ENCODE measurements around the gene ATP6V1F. TPM values are rescaled to one million over a fixed set of nuclear protein-coding genes. Genes with fewer than 3 reads are reported as not detected.

The ATP6V1F gene
- total RNA-seq, 1 experiment from 2014 or later: 115 TPM

GRCh38 chr7:128881458-128882125 is 18.9 kb downstream of the ATP6V1F start:
- no peak overlapping the region for H2BK20ac ChIP-seq (ENCODE audit: low read depth, low read length, poor library complexity, severe bottlenecking)
- H3K4me1 ChIP-seq (ENCODE audit: insufficient read depth, low read length): no peaks in the 10 kb centered on the region
- H3K14ac ChIP-seq (ENCODE audit: insufficient read depth, low read length): no peak overlapping the region
- TF ChIP-seq CTCF (conservative IDR thresholded peaks at IDR 0.05): no peak
- H3K27me3 ChIP-seq (ENCODE audit: insufficient read depth, low read length): no peaks in the 10 kb centered on the region
- no peak overlapping the region for H4K91ac ChIP-seq (ENCODE audit: insufficient read length, low read depth, low read length)
- no peak overlapping the region for H2BK5ac ChIP-seq (ENCODE audit: insufficient read length, low read length)
- H2AK5ac ChIP-seq (ENCODE audit: insufficient read length, low read length): no peak overlapping the region
- H4K8ac ChIP-seq (replicated peaks; ENCODE audit: insufficient read length, low read depth, low read length): no peak overlapping the region
- Mint-ChIP-seq H3K9me3 (0 out of 5 replicates have a peak, but pooled peaks cover 0 to 4% of the 10 kb centered on the region in 2 experiments), H3K4me1 (peaks cover 4 to 5% of the 10 kb centered on the region in 2 experiments; a peak in 3 of 4 replicates), H3K4me3 (no peak overlapping the region), H3K27ac (no peak overlapping the region; a peak in 1 of 7 replicates), H3K27me3 (ENCODE audit: low read depth) (peaks cover 1% of the 10 kb centered on the region; the same call in 1 of the 2 replicates), H3K36me3 (ENCODE audit: insufficient read depth in 1 of 3, low read depth in 3 of 3) (peaks cover 0 to 2% (median 0%) of the 10 kb centered on the region in 3 experiments; a peak in 3 of 7 replicates)
- no peak overlapping the region for H3K27ac ChIP-seq (ENCODE audit: insufficient read length, low read depth, low read length)
- H3T11ph ChIP-seq (ENCODE audit: low read length): no peak overlapping the region
- no peaks in the 10 kb centered on the region for H4K20me1 ChIP-seq (ENCODE audit: control insufficient read depth, insufficient read depth, insufficient read length)
- no peaks in the 10 kb centered on the region for H3K79me2 ChIP-seq (ENCODE audit: insufficient read depth, low read length)
- H3K4me2 ChIP-seq (ENCODE audit: insufficient read depth, insufficient read length, low read length): no peak overlapping the region
- no peak overlapping the region for H3K4ac ChIP-seq (ENCODE audit: low read depth, low read length)
- no peak for DNase-seq
- H2BK120ac ChIP-seq (ENCODE audit: low read depth, low read length, poor library complexity, severe bottlenecking): no peak overlapping the region
- no CpG with 5 or more reads among the region's 10 CpGs for WGBS (ENCODE audit: extremely low coverage, insufficient read length, low lambda C conversion rate)
- H3K23me2 ChIP-seq (ENCODE audit: insufficient read length, low read depth, low read length, poor library complexity, severe bottlenecking): no peaks in the 10 kb centered on the region
- H3K23ac ChIP-seq (ENCODE audit: insufficient read length, low read depth, low read length): no peak overlapping the region
- H3K18ac ChIP-seq (ENCODE audit: insufficient read length, low read depth, low read length): no peak overlapping the region
- H3K9ac ChIP-seq (ENCODE audit: extremely low read depth, insufficient read length, low read length): no peak overlapping the region
- no peak overlapping the region for H2BK15ac ChIP-seq (ENCODE audit: low read depth, low read length)
- H3K9me3 ChIP-seq (ENCODE audit: control insufficient read depth, low read depth, low read length): no peaks in the 10 kb centered on the region
- H2AFZ ChIP-seq (ENCODE audit: low read length): no peak overlapping the region
- H3K56ac ChIP-seq (ENCODE audit: insufficient read length, low read depth, low read length): no peak overlapping the region
- no peak overlapping the region for H4K5ac ChIP-seq (ENCODE audit: insufficient read length, low read depth, low read length)
- H2BK12ac ChIP-seq (ENCODE audit: insufficient read length, low read depth, low read length): no peak overlapping the region
- H3K79me1 ChIP-seq (ENCODE audit: insufficient read depth, low read depth, low read length, poor library complexity, severe bottlenecking): no peaks in the 10 kb centered on the region

Measured in H9 (cell line).